Breast epithelium (tissue), 4 donors: ENCODE results near the gene DNAJC2. TPM values are rescaled to one million over a fixed set of nuclear protein-coding genes. Genes with fewer than 3 reads are reported as not detected.
"Not testable (repeated sequence)": the region's sequence is repeated elsewhere in the genome, so short reads cannot be mapped to it uniquely, and the experiment has no call there.

Experiments used
- DNase-seq, 2 donors: peaks; one replicate each; pipeline ENCODE4 v3.0.0-alpha.2; 2019; ENCODE audit warnings: low spot score in 2 of 2
- H3K27ac ChIP-seq, 2 donors: fragments of 200-600 bp; sonication (generic) in 1 of 2; one replicate each; pipeline ENCODE4 v1.5.1; 2016 to 2019; ENCODE audit warnings: mild to moderate bottlenecking in 1 of 2
- H3K27me3 ChIP-seq, 2 donors: fragments of 200-600 bp; sonication (generic) in 1 of 2; one replicate each; pipeline versions ENCODE4 v1.5.1 to v1.6.0; 2017 to 2019; ENCODE audit warnings: control low read depth in 1 of 2, mild to moderate bottlenecking in 1 of 2
- H3K36me3 ChIP-seq: fragments of 200-600 bp; one replicate; pipeline ENCODE4 v1.5.1; 2019
- H3K4me1 ChIP-seq, 2 donors: fragments of 200-600 bp; sonication (generic); one replicate each; pipeline ENCODE4 v1.5.1; 2016 to 2019; ENCODE audit warnings: control low read depth in 1 of 2
- H3K4me3 ChIP-seq, 3 donors: fragments of 200-600 bp; sonication (generic); 1 replicate in 2 of 3; 2 replicates in 1 of 3; pipeline ENCODE4 v1.5.1; 2016 to 2019; ENCODE audit warnings: mild to moderate bottlenecking in 3 of 3, moderate library complexity in 2 of 3
- H3K9me3 ChIP-seq, 2 donors: fragments of 200-600 bp; sonication (generic) in 1 of 2; one replicate each; pipeline ENCODE4 v1.5.1; 2016 to 2019; ENCODE audit warnings: control low read depth in 1 of 2
- intact Hi-C: fragments of 100-400 bp; cut with DNase I; formaldehyde crosslinking; loops from one replicate; pipeline ENCODE4 v1.15.1; 2023; ENCODE audit warnings: low total_unique reads
- total RNA-seq, 3 donors: library from RNA; depleted of rRNA; stranded (reverse); fragments of >200 nt; gene quantifications; one replicate each; pipeline ENCODE4 v1.1.0, GENCODE V29; 2016

DNAJC2 gene
- total RNA-seq, 3 donors from 2014 or later: 12.8 to 26.1 (median 21.3) TPM

DNA sequence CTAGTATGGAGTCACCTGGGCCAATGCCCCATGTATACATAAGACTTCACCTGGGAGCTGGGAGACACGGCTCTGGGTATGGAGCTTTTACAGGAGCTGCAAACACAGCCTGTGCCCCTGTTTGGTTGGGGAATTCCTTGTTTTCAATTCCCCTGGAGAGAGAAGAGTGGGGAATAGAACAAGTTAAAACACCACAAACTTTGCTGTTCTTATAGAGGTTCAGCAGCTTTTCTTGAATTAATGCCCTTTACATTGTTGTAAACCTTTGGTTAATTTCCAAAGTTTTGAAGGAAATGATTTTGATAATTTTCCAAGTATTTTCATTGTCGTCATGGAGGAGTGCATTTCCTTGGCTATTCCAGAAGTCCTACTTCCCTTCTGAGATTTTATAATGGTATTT lies 66.4 kb downstream of the DNAJC2 start:
- H3K27me3 ChIP-seq, H3K36me3 ChIP-seq, H3K4me3 ChIP-seq, H3K9me3 ChIP-seq, intact Hi-C loops, H3K4me1 ChIP-seq, DNase-seq, H3K27ac ChIP-seq: not testable (repeated sequence)

DNA sequence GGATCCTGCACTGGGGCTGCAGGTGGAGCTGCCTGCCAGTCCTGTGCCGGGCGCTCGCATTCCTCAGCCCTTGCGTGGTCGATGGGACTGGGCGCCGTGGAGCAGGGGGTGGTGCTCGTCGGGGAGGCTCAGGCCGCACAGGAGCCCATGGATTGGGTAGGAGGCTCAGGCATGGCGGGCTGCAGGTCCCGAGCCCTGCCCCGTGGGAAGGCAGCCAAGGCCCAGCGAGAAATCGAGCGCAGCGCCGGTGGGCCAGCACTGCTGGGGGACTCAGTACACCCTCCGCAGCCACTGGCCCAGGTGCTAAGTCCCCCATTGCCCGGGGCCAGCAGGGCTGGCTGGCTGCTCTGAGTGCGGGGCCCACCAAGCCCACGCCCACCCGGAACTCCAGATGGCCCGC lies 69.7 kb downstream of the DNAJC2 start:
- intact Hi-C loops, DNase-seq, H3K27ac ChIP-seq, H3K27me3 ChIP-seq, H3K4me3 ChIP-seq, H3K9me3 ChIP-seq, H3K36me3 ChIP-seq, H3K4me1 ChIP-seq: not testable (repeated sequence)

DNA sequence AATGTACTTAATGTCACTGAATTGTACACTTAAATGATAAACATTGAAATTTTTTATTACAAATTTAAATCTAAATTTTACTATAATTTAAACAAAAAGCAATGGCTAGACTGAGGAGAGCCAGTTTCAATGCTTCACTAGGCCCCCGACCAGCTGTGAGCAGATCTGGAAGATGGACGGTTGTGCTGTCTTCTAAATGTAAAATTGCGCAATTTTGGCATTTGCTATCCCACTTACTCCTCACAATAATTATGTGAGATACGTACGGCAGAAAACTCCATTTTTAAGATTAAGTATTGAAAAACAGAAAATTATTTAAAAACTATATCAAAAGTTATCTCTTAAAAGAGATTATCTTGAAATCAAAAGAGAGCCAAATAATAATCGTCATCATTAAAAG lies 71.2 kb downstream of the DNAJC2 start:
- H3K4me3 ChIP-seq, H3K4me1 ChIP-seq, intact Hi-C loops, H3K27me3 ChIP-seq, H3K27ac ChIP-seq, H3K9me3 ChIP-seq, H3K36me3 ChIP-seq, DNase-seq: not testable (repeated sequence)

DNA sequence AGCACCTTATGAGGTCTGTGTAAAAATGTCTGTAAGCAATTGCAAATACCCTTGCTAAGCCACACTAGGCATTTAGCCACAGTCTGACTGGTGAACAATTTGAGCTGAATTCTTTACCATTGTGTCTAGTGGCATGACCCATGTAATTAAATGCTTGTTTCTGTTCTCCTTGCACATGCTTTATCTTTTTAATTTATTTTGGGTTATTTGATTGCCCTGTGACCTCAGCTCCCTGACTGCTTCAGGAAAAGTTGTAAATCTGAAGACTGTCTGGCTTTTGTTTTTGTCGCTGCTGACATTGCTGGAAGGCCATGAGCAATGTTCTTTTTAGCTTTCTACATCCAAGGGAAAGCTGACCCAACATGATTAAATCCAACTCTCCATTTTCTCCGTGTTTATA lies 78.3 kb downstream of the DNAJC2 start:
- H3K27ac ChIP-seq, intact Hi-C loops, H3K4me1 ChIP-seq, H3K36me3 ChIP-seq, H3K27me3 ChIP-seq, H3K4me3 ChIP-seq, DNase-seq, H3K9me3 ChIP-seq: not testable (repeated sequence)

DNA sequence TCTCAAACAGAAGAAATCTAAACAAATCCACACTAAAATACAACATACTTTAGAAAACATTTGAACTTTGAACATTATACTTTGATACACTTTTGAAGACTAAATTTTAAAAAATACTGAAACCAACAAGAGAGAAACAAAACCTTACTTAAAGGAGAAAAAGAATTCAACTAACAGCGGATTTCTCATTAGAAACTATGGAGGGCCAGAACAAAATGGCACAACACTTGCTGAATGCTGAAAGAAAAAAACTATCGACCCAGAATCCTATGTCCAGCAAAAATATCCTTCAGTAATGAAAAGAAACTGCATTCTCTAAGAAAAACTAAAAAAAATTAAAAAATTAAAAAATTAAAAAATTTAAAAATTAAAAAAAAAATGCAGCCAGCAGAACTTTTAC lies 80.5 kb downstream of the DNAJC2 start:
- H3K27ac ChIP-seq, H3K4me3 ChIP-seq, intact Hi-C loops, DNase-seq, H3K36me3 ChIP-seq, H3K9me3 ChIP-seq, H3K27me3 ChIP-seq, H3K4me1 ChIP-seq: not testable (repeated sequence)

Other genes with a start within 250 kb of the DNAJC2 start
- gene NAPEPLD, start 195.7 kb downstream of the DNAJC2 start, total RNA-seq: 10 to 100 TPM in 2 of 3 donors, 1 to 10 TPM in 1; 7.2 to 16.5 (median 12.1) TPM
- gene PMPCB, start 47.3 kb downstream of the DNAJC2 start, total RNA-seq: 10 to 100 TPM; 44.2 to 63.4 (median 58.4) TPM
- gene PSMC2, start 2.9 kb upstream of the DNAJC2 start, total RNA-seq: 100 to 1,000 TPM in 1 of 3 donors, 10 to 100 TPM in 2; 87.5 to 114 (median 93.7) TPM
- 1 to 10 TPM in 2 of 3 donors, under 1 TPM in 1; 0.48 to 3.6 (median 1.0) TPM for gene SLC26A5, start 101.4 kb upstream of the DNAJC2 start, total RNA-seq